HFF-Myc (cell line): ENCODE results near the gene RPE65.
"Not testable (repeated sequence)": the region's sequence is repeated elsewhere in the genome, so short reads cannot be mapped to it uniquely, and the experiment has no call there.

Experiments
- DNase-seq: peaks from one replicate; pipeline ENCODE4 v3.0.0-alpha.2; 2011; ENCODE audit warnings: low read depth; ENCODE audit errors: extremely low read depth
- H3K4me3 ChIP-seq: replicated peaks from 2 replicates; pipeline ENCODE4 v1.5.1; 2011; ENCODE audit warnings: low read depth, mild to moderate bottlenecking, control low read depth, low read length
- CTCF ChIP-seq: IDR thresholded peaks from 2 replicates; pipeline ENCODE4 v1.5.1; 2012; ENCODE audit warnings: mild to moderate bottlenecking, low read depth, low read length, control low read depth; ENCODE audit errors: missing control alignments

The RPE65 gene

GRCh38 chr1:68449901-68450300 is at the start of gene RPE65:
Gene RPE65, minus strand, starts transcription at chr1:68449954. Its CDS starts 49 bp downstream, at chr1:68449905.
- DNase-seq: no peak
- no peak for TF ChIP-seq CTCF
- H3K4me3 ChIP-seq: no peak within 1 kb of the TSS

GRCh38 chr1:68497358-68497698 is 47.6 kb upstream of the RPE65 start:
- no peak for TF ChIP-seq CTCF
- no peak for DNase-seq
- peak overlapping the region; percentile 99 for H3K4me3 ChIP-seq

- peak within 1 kb of the TSS; percentile 99 for H3K4me3 ChIP-seq
- no peak for TF ChIP-seq CTCF
- DNase-seq: peak; percentile 77
Measured at GRCh38 chr1:68496680-68497357, 47.1 kb upstream of the RPE65 start, which contains the start of gene DEPDC1. Gene DEPDC1, minus strand, starts transcription at chr1:68497082. Its CDS starts 83 bp downstream, at chr1:68496999.

GRCh38 chr1:68495968-68496679 is 46.4 kb upstream of the RPE65 start:
- H3K4me3 ChIP-seq: peak overlapping the region; percentile 99
- no peak for TF ChIP-seq CTCF
- no peak for DNase-seq

- H3K4me3 ChIP-seq: peak overlapping the region; percentile 99
- DNase-seq: no peak
- no peak for TF ChIP-seq CTCF
Measured at GRCh38 chr1:68495532-68495931, 45.8 kb upstream of the RPE65 start.

- DNase-seq: no peak
- H3K4me3 ChIP-seq: no peak overlapping the region
- no peak for TF ChIP-seq CTCF
Measured at GRCh38 chr1:68493193-68493592, 43.4 kb upstream of the RPE65 start.

GRCh38 chr1:68492255-68492654 is 42.5 kb upstream of the RPE65 start:
- DNase-seq, H3K4me3 ChIP-seq: not testable (repeated sequence)
